Activated CD4-positive, CD25-positive, alpha-beta regulatory T cell treated with anti-CD3 and anti-CD28 coated beads, Interleukin-2, amount 50 U/mL, for 24 hours (primary cell): ENCODE results near the gene RFTN1.

Source experiments
- ATAC-seq, 2 donors: fragments of 150-1000 bp; cut with Tn5 transposase; one replicate each; pipeline ENCODE4 v1.10.0; 2021; ENCODE audit warnings: mild to moderate bottlenecking in 1 of 2, moderate library complexity in 1 of 2

RFTN1 gene

DNA sequence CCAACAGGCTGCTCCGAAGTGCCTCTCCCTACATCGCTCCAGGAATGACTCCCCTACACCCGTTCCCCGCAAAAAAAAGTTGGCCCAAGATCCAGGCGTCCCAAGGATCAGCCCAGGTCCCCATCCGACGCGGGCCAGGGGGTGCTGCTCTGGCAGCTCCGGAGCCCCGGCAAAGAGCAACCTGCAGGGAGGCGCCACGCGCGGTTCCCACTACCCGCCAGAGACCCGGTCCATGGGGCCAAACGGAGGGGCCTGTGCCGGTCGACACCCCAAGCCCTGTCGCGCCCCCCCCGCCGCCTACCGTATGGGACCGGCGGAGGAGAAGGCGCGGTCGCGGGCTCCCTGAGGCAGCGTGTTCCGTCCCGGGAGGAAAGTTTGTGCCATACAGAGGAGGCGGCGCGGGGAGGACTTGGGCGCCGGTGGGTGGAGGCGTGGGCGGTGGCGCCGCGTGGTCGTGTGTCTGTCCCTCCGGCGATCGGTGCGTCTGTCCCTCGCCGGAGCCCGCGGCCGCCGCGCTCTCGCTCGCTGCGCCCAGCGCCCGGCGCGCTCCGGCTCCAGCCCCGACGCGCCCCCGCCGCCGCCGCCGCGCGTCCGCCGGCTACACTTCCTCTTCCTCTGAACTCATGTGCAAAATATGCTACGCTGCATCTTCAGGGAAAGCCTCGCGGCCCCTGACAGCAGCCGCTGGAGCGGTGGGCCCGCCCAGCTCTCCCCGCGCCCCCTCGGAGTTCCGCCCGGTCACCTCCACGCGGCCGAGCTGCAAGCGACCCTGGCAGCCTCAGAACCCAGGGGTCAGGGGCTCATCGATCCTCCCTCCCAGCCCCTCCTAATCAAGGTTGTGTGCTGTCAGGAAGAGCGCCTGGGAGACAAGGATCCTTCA lies at the start of gene RFTN1:
Gene RFTN1 (minus strand): TSS at position 559 of the 880 bp plus-strand sequence. CDS start 19,830 bp downstream, outside the sequence.
- ATAC-seq, result peak; percentile 6 to 11

DNA sequence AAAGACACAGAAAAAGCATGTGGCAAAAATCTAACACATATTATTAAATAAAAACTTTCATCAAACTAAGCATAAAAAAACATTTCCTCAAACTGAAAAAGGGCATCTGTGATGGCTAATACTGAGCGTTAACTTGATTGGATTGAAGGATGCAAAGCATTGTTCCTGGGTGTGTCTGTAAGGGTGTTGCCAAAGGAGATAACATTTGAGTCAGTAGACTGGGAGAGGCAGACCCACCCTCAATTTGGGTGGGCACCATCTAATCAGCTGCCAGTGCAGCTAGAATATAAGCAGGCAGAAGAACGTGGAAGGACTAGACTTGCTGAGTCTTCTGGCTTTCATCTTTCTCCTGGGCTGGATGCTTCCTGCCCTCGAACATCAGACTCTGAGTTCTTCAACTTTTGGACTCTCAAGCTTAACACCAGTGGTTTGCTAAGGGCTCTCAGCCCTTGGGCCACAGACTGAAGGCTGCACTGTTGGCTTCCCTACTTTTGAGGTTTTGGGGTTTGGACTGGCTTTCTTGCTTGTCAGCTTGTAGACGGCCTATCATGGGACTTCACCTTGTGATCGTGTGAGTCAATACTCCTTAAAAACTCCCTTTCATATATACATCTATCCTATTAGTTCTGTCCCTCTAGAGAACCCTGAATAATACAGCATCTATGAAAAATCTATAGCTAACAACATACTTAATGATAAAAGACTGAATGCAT lies 46.3 kb upstream of the RFTN1 start:
- ATAC-seq, result no peak

DNA sequence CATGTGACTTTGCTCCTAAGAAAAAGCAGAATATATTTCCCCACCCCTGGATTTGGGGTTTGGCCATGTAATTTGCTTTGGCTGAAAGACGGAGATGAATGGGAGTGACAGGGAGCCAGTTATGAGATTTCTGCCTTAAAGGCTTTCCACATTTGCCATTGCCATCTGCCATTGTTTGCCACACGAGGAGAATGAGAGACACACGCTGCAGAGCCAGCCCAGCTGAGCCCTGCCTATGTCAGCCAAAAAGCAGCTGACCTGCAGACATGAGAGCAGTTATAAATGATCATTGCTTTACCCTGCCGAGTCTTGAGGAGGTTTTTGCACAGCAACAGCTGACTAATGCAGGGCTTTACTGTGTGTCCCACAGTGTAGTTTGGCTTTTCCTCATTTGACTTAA lies 40.6 kb upstream of the RFTN1 start:
- ATAC-seq, result no peak

DNA sequence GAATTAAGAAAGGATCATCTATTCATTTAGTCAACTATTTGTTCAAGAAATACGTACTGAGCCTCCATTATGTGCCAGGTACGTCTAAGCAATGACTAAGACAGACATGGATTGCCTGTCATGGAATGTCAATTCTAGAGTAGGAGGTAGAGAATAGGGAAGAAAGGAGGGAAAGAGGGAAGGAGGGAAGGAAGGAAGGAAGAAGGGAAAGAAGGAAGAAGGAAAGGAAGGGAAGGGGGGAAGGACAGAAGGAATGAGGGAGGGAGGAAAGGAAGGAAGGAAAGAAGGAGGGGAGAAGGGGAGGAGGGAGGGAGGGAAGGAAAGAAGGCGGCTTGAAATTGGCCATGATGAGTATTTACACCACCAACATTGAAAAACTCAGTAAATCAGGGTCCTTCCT lies 39.3 kb upstream of the RFTN1 start:
- ATAC-seq, result no peak

GRCh38 chr3:16551342-16551976 lies 38.0 kb upstream of the RFTN1 start:
- ATAC-seq, result peak in 1 of 2 donors; percentile 11

- ATAC-seq, result peak; percentile 96
Observed at GRCh38 chr3:16550676-16551341, 37.3 kb upstream of the RFTN1 start.

GRCh38 chr3:16550305-16550675 lies 36.8 kb upstream of the RFTN1 start:
- ATAC-seq, result no peak

DNA sequence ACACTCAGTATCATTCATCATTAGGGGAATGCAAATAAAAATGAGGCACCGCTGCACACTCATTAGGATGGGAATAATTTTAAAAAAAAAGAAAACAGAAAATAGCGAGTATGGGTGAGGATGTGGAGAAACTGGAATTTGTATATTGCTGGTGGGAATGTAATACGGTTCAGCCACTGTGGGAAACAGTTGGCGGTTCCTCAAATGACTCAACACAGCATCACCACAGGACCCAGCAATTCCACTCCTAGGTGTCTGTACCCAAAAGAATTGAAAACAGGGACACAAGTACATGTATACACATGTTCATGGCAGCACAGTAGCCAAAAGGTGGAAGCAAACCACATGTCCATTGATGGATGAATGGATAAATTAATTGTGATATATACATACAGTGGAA lies 35.2 kb upstream of the RFTN1 start:
- ATAC-seq, result no peak

DNA sequence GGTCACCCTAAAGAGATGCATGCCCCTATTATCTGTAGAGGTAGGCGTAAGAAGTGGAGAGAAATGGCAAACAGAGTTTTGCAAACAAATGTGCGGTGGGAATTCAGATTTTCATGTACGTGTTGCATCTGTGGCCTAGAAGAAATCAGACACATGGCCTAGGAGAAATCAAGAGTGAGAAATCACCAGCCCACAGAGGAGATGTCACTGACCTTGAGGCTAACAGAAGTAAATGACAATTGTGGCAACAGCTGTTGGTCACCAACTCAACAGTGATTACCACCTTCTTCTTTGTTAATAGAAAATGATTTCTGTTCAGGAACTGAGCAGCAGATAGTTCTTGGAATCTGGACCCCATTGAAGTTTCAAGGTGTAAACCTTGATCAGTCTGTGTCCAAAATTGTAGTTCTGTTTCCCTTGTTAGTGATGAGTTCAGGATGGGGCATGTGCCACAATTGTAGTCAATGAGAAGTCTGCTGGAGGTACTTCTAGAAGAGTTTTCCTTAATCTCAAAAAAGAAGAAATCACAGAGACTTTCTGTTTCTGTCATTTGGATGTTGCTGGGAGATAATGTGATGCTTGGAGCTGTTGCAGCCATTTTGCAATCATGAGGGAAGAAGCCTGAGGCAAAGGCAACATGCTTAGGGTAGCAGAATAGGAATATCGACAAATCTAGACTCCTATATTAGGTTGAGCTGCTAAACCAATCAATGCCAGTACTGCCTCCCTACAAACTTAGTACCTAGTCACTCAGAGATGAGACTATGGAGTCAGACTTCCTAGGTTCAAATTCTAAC lies 34.3 kb upstream of the RFTN1 start:
- no peak for ATAC-seq

GRCh38 chr3:16546186-16547010 lies 32.9 kb upstream of the RFTN1 start:
- ATAC-seq, result no peak

- ATAC-seq, result no peak
Observed at GRCh38 chr3:16545413-16546185, 32.1 kb upstream of the RFTN1 start.

DNA sequence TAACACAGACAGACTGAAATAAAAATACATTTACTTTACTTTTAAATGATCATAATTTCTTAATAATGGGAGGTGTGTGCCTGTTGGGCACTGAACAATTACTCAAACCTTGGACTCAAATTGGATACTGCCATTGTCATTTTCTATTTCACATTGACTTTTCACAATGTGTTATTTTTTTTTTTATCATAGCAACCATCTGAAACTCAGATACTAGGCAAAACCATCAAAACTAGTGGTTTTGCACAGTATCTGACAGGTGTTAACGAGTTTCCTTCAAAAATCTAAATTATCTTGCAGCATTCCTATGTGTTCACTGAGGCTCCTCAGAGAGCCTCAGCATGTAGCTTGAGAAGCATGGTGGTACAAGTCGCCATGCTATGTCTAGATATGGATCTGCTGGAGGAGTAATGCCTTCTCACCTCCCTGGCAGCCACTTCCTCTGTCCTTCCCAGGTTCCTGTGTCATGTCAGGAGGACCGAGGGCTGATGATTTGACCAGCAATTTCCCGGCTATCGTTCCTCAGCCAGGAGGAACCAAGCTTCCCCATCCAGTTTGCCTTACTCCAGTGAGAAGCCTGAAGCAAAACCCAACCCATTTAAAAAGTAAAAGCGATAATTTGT lies 29.9 kb upstream of the RFTN1 start:
- no peak for ATAC-seq

DNA sequence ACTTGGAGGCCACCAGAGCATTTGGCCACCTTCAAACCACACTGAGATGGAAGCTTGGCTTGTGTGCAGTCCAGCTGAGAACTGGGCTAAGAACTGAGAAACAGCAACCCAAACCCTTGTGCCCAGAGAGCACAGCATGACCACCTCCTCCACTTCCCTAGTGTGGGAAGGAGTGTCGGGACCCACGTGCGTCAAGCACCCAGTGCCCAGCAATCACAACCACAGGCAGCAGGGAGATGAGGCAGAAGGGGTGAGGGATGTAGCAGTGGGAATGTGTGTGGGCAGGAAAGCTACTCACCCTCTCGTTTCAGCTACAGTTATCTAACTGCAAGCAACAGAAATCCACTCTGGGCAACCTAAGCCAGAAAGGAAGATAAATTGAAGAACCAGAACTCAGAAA lies 25.0 kb upstream of the RFTN1 start:
- ATAC-seq, result no peak

DNA sequence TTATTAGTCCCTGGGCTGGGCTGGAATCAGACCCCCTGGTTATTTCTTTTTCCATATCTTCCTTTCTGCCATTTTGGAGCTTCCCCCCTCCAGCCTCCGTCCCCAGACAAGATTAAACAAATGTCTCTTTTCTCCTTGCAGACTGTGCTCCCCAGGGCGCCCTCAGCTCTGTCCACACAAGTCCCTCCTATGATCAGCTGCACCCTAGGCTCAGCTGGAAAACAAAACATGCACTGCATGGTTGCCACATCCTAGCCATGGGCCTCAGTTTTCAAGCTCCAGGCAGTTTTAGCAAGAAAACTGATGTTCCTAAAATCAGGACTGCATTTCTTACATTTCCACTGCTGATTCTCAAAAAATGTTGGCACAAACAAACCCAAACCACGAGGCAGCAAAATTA lies 23.5 kb upstream of the RFTN1 start:
- no peak for ATAC-seq

- ATAC-seq, result no peak
Observed at GRCh38 chr3:16536344-16536663, 22.8 kb upstream of the RFTN1 start.

DNA sequence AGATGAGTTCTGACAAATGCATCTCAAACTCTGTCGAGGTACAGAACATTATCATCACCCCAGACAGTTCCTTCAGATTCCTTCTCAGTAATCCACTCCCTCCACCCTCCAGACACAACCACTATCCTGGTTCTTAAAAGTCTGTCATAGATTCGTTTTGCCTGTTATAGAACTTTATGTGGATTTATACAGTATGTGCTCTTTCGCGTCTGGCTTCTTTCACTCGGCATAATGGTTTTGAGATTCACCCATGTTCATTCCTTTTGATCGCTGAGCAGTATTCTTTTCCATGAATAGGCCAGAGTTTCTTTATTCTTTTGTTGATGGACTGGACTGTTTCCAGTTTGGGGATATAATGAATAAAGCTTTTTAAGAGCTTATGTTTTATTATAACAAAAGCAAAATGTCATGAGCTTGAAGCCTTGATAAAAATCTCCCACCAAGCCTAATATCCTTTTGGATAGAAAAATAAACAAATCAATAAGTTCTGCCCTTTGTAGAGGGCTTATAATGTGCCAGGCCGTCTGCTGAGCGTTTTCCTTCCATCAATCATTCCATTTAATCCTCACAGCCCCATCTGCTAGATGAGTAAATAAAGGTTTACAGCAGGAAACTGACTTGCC lies 21.3 kb upstream of the RFTN1 start:
- ATAC-seq, result no peak

DNA sequence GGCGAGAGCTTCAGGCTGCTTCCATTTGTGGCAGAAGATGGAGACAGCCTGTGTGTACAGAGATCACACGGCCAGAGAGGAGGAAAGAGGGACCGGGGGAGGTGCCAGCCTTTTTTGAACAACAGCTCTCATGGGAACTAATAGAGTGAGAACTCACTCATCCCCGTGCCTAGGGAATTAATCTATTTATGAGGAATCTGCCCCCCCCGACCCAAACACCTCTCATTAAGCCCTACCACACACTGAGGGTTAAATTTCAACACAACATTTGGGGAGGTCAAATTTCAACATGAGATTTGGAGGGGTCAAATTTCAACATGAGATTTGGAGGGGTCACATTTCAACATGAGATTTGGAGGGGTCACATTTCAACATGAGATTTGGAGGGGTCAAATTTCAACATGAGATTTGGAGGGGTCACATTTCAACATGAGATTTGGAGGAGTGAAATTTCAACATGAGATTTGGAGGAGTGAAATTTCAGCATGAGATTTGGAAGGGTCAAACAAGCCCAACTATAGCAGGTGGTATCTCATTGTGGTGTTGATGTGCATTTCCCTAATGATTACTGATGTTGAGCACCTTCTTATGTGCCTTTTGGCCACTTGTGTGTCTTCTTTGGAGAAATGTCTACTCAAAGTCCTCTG lies 20.6 kb upstream of the RFTN1 start:
- no peak for ATAC-seq

- no peak for ATAC-seq
Observed at GRCh38 chr3:16529264-16529663, 15.8 kb upstream of the RFTN1 start.

DNA sequence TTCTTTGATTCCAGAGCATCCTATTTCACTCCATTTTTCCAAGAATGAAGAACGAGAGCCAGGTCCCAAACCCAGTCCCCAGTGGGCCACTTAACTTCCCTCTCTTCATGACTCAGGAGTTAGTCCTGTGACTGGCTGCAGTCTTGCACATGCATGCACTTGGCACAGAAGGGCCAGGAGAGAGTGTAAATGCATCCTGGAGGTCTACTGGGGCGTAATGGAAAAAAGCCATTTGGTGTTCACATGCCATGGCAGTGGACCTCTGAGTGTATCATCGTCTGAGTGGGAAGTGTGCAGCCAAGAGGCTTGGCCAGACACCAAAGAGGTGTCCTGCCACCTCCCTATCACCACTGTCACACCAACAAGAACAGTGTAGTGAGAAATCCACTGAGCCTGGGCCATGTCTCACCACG lies 15.1 kb upstream of the RFTN1 start:
- ATAC-seq, result no peak
